SIG-M5 treated with dmso at 0.1 percent for 504 hours (cell line): ENCODE results near the gene DOCK10.
A peak's percentile ranks its signal among the peaks of the same experiment; 100 is the strongest.

ENCODE experiments used
- DNase-seq: peaks from one replicate; lab custom pipeline; 2025; ENCODE audit not compliant: unreplicated experiment; lab: John Stamatoyannopoulos, UW

The DOCK10 gene

GRCh38 chr2:224796695-224797305 is 245.5 kb downstream of the DOCK10 start:
- DNase-seq, result no peak

GRCh38 chr2:224793946-224794345 is 248.3 kb downstream of the DOCK10 start:
- DNase-seq, result no peak

GRCh38 chr2:224786848-224787247 is 255.4 kb downstream of the DOCK10 start:
- DNase-seq, result no peak

- no peak for DNase-seq
Observed at GRCh38 chr2:224781400-224781799, 260.9 kb downstream of the DOCK10 start.

- no peak for DNase-seq
Observed at GRCh38 chr2:224780823-224781222, 261.4 kb downstream of the DOCK10 start.

GRCh38 chr2:224780106-224780505 is 262.2 kb downstream of the DOCK10 start:
- no peak for DNase-seq

GRCh38 chr2:224778474-224778877 is 263.8 kb downstream of the DOCK10 start:
- peak; percentile 64 for DNase-seq

GRCh38 chr2:224777559-224777930 is 264.7 kb downstream of the DOCK10 start:
- no peak for DNase-seq

- no peak for DNase-seq
Observed at GRCh38 chr2:224776795-224777558, 265.3 kb downstream of the DOCK10 start.

GRCh38 chr2:224775647-224776046 is 266.6 kb downstream of the DOCK10 start:
- no peak for DNase-seq

- no peak for DNase-seq
Observed at GRCh38 chr2:224774735-224775134, 267.5 kb downstream of the DOCK10 start.

- DNase-seq, result no peak
Observed at GRCh38 chr2:224772494-224772893, 269.8 kb downstream of the DOCK10 start.

- no peak for DNase-seq
Observed at GRCh38 chr2:224769489-224769888, 272.8 kb downstream of the DOCK10 start.

- DNase-seq, result no peak
Observed at GRCh38 chr2:224764565-224765236, 277.6 kb downstream of the DOCK10 start.

- DNase-seq, result no peak
Observed at GRCh38 chr2:224757934-224758548, 284.2 kb downstream of the DOCK10 start.

- no peak for DNase-seq
Observed at GRCh38 chr2:224753743-224754540, 288.3 kb downstream of the DOCK10 start.

- no peak for DNase-seq
Observed at GRCh38 chr2:224751996-224752698, 290.1 kb downstream of the DOCK10 start.

GRCh38 chr2:224749136-224749535 is 293.1 kb downstream of the DOCK10 start:
- DNase-seq, result no peak

GRCh38 chr2:224747765-224748164 is 294.5 kb downstream of the DOCK10 start:
- DNase-seq, result no peak

GRCh38 chr2:224736227-224736626 is 306.0 kb downstream of the DOCK10 start:
- DNase-seq, result no peak
